Endothelial cell (in vitro differentiated cells): Measurements from ENCODE around the gene PTPRN2. TPM values are rescaled to one million over a fixed set of nuclear protein-coding genes. Genes with fewer than 3 reads are reported as not detected.

Experiments
- DNase-seq: peaks from one replicate; pipeline ENCODE4 v3.0.0; 2021; ENCODE audit warnings: low spot score
- H3K27ac Mint-ChIP-seq: one replicate; pipeline ENCODE4 v1.8.0; 2021; ENCODE audit warnings: mixed read lengths, inconsistent platforms; ENCODE audit not compliant: unreplicated experiment
- H3K27me3 Mint-ChIP-seq: one replicate; pipeline ENCODE4 v1.8.0; 2021; ENCODE audit warnings: mild to moderate bottlenecking, moderate library complexity, mixed read lengths, inconsistent platforms; ENCODE audit not compliant: unreplicated experiment
- H3K36me3 Mint-ChIP-seq: one replicate; pipeline ENCODE4 v1.8.0; 2021; ENCODE audit warnings: mild to moderate bottlenecking, low read depth, mixed read lengths, inconsistent platforms; ENCODE audit not compliant: unreplicated experiment
- H3K4me1 Mint-ChIP-seq: one replicate; pipeline ENCODE4 v1.8.0; 2021; ENCODE audit warnings: mild to moderate bottlenecking, mixed read lengths, inconsistent platforms; ENCODE audit not compliant: unreplicated experiment
- H3K4me3 Mint-ChIP-seq: one replicate; pipeline ENCODE4 v1.8.0; 2021; ENCODE audit warnings: mild to moderate bottlenecking, mixed read lengths, inconsistent platforms; ENCODE audit not compliant: unreplicated experiment
- H3K9me3 Mint-ChIP-seq: one replicate; pipeline ENCODE4 v1.8.0; 2021; ENCODE audit warnings: mixed read lengths, inconsistent platforms; ENCODE audit not compliant: unreplicated experiment
- CTCF ChIP-seq: fragments of 200-600 bp; sonication (generic); IDR thresholded peaks from one replicate; pipeline ENCODE4 v1.5.0; 2021; ENCODE audit warnings: antibody characterized with exemption; ENCODE audit not compliant: unreplicated experiment
- total RNA-seq: library from RNA; stranded (reverse); fragmentation: NEBNext Ultra II Directional; extraction: Animal tissue kit (Norgen Biotek cat#: 25700); gene quantifications from one replicate; pipeline ENCODE4 v1.2.1, GENCODE V29; 2021; ENCODE audit not compliant: unreplicated experiment

The PTPRN2 gene
- total RNA-seq, 1 donor from 2014 or later, result 0.18 TPM

GRCh38 chr7:158620839-158621441, 33.3 kb upstream of the PTPRN2 start:
- no peak for DNase-seq
- H3K4me1 Mint-ChIP-seq, result no peaks in the 10 kb centered on the region
- H3K27ac Mint-ChIP-seq, result no peak overlapping the region
- no peaks in the 10 kb centered on the region for H3K36me3 Mint-ChIP-seq
- no peak overlapping the region for H3K4me3 Mint-ChIP-seq
- H3K9me3 Mint-ChIP-seq, result no peaks in the 10 kb centered on the region
- H3K27me3 Mint-ChIP-seq, result no peaks in the 10 kb centered on the region
- TF ChIP-seq CTCF, result no peak

GRCh38 chr7:158620418-158620817, 32.8 kb upstream of the PTPRN2 start:
- no peak for TF ChIP-seq CTCF
- H3K4me3 Mint-ChIP-seq, result no peak overlapping the region
- H3K36me3 Mint-ChIP-seq, result no peaks in the 10 kb centered on the region
- no peaks in the 10 kb centered on the region for H3K9me3 Mint-ChIP-seq
- no peaks in the 10 kb centered on the region for H3K27me3 Mint-ChIP-seq
- no peak for DNase-seq
- no peak overlapping the region for H3K27ac Mint-ChIP-seq
- no peaks in the 10 kb centered on the region for H3K4me1 Mint-ChIP-seq

GRCh38 chr7:158618745-158619140, 31.1 kb upstream of the PTPRN2 start:
- H3K9me3 Mint-ChIP-seq, result no peaks in the 10 kb centered on the region
- no peak for DNase-seq
- H3K36me3 Mint-ChIP-seq, result no peaks in the 10 kb centered on the region
- H3K4me1 Mint-ChIP-seq, result no peaks in the 10 kb centered on the region
- H3K27ac Mint-ChIP-seq, result no peak overlapping the region
- no peaks in the 10 kb centered on the region for H3K27me3 Mint-ChIP-seq
- H3K4me3 Mint-ChIP-seq, result no peak overlapping the region
- no peak for TF ChIP-seq CTCF

- H3K36me3 Mint-ChIP-seq, result no peaks in the 10 kb centered on the region
- no peak overlapping the region for H3K4me3 Mint-ChIP-seq
- H3K27ac Mint-ChIP-seq, result no peak overlapping the region
Observed at GRCh38 chr7:158617737-158618128, 30.1 kb upstream of the PTPRN2 start.

More at GRCh38 chr7:158617737-158618128, 30.1 kb upstream of the PTPRN2 start:
- no peaks in the 10 kb centered on the region for H3K27me3 Mint-ChIP-seq
- H3K4me1 Mint-ChIP-seq, result no peaks in the 10 kb centered on the region
- no peak for DNase-seq
- TF ChIP-seq CTCF, result no peak
- H3K9me3 Mint-ChIP-seq, result no peaks in the 10 kb centered on the region
